ENCODE results near the gene SLC6A3.

- TF ChIP-seq CTCF (conservative IDR thresholded peaks at IDR 0.05; ENCODE audit: low read length) (no peak), EZH2phosphoT487 (IDR thresholded peaks at IDR 0.05; ENCODE audit: borderline replicate concordance, low read depth, low read length) (no peak)
Measured at GRCh38 chr5:1418921-1419280, 26.3 kb downstream of the SLC6A3 start.

Measured in OCI-LY7 (cell line).